Hepatocyte (in vitro differentiated cells): ENCODE measurements around the gene ATP8A1. TPM values are rescaled to one million over a fixed set of nuclear protein-coding genes. Genes with fewer than 3 reads are reported as not detected.

Source experiments
- DNase-seq: peaks from one replicate; pipeline ENCODE4 v3.0.0-alpha.2; 2016; ENCODE audit warnings: low spot score
- H2AFZ ChIP-seq: fragments of 200-600 bp; sonication (generic); 2 replicates; pipeline ENCODE4 v1.6.0; 2016; ENCODE audit warnings: antibody characterized with exemption, mild to moderate bottlenecking
- H3K27ac ChIP-seq: fragments of 200-600 bp; sonication (generic); 2 replicates; pipeline ENCODE4 v1.5.1; 2016; ENCODE audit warnings: mild to moderate bottlenecking
- H3K27me3 ChIP-seq: fragments of 200-600 bp; sonication (generic); 2 replicates; pipeline ENCODE4 v1.6.1; 2016
- H3K36me3 ChIP-seq: fragments of 200-600 bp; sonication (generic); replicated peaks from 2 replicates; pipeline ENCODE4 v1.5.1; 2016; ENCODE audit warnings: low read depth; ENCODE audit not compliant: insufficient read depth
- H3K4me1 ChIP-seq: fragments of 200-600 bp; sonication (generic); 2 replicates; pipeline ENCODE4 v1.5.1; 2016; ENCODE audit warnings: mild to moderate bottlenecking, moderate library complexity; ENCODE audit not compliant: insufficient read depth
- H3K4me2 ChIP-seq: fragments of 200-600 bp; sonication (generic); 2 replicates; pipeline ENCODE4 v1.6.0; 2016
- H3K4me3 ChIP-seq: fragments of 200-600 bp; sonication (generic); 2 replicates; pipeline ENCODE4 v1.5.1; 2016; ENCODE audit warnings: mild to moderate bottlenecking
- H3K79me2 ChIP-seq: fragments of 200-600 bp; sonication (generic); 2 replicates; pipeline ENCODE4 v1.6.0; 2017; ENCODE audit warnings: mild to moderate bottlenecking
- H3K9me2 ChIP-seq: fragments of 200-600 bp; sonication (generic); replicated peaks from 2 replicates; pipeline ENCODE4 v1.6.0; 2017; ENCODE audit warnings: mild to moderate bottlenecking; ENCODE audit not compliant: insufficient read depth
- H3K9me3 ChIP-seq: fragments of 200-600 bp; sonication (generic); 2 replicates; pipeline ENCODE4 v1.5.1; 2016; ENCODE audit warnings: low read depth, mild to moderate bottlenecking
- H4K20me1 ChIP-seq: fragments of 200-600 bp; sonication (generic); 2 replicates; pipeline ENCODE4 v1.6.0; 2016; ENCODE audit warnings: mild to moderate bottlenecking; ENCODE audit not compliant: insufficient read depth, poor library complexity, severe bottlenecking
- CTCF ChIP-seq: fragments of 200-600 bp; sonication (generic); IDR thresholded peaks from 2 replicates; pipeline ENCODE4 v1.5.1; 2016; ENCODE audit warnings: antibody characterized with exemption, mild to moderate bottlenecking; ENCODE audit not compliant: poor library complexity
- EZH2 ChIP-seq: fragments of 200-600 bp; sonication (generic); IDR thresholded peaks from 2 replicates; pipeline ENCODE4 v1.6.1; 2016; ENCODE audit warnings: antibody characterized with exemption, mild to moderate bottlenecking, borderline replicate concordance
- EZH2phosphoT487 ChIP-seq: fragments of 200-600 bp; sonication (generic); IDR thresholded peaks from one replicate; pipeline ENCODE4 v1.6.1; 2018; ENCODE audit warnings: antibody characterized with exemption, mild to moderate bottlenecking, low read depth, moderate library complexity; ENCODE audit not compliant: unreplicated experiment, severe bottlenecking
- WGBS: methylation state at CpG from one replicate; pipeline ENCODE4 v1.1.6; 2016; ENCODE audit warnings: low lambda C conversion rate; ENCODE audit errors: missing lambda C conversion rate; 5-methylcytosine and 5-hydroxymethylcytosine counted together
- polyA plus RNA-seq: library from polyadenylated mRNA; unstranded; fragments of >200 nt; fragmentation: Nextera tagmentation; extraction: Ambion mirVana; gene quantifications from 2 replicates; pipeline ENCODE4 v1.2.1, GENCODE V29; 2016
- total RNA-seq: library from RNA; depleted of rRNA; stranded (reverse); fragments of >200 nt; gene quantifications from 2 replicates; pipeline ENCODE4 v1.2.3, GENCODE V29; 2014

Gene ATP8A1
- total and polyA plus RNA-seq, 2 experiments from 2014 or later = 3.3 to 42.1 TPM

- no peak overlapping the region for H3K4me2 ChIP-seq
- H3K4me1 ChIP-seq = no peaks in the 10 kb centered on the region
- no peaks in the 10 kb centered on the region for H3K9me3 ChIP-seq
- H3K27me3 ChIP-seq = no peaks in the 10 kb centered on the region
- no peak for DNase-seq
- TF ChIP-seq EZH2phosphoT487 = no peak
- TF ChIP-seq CTCF = no peak
- no peak for TF ChIP-seq EZH2
- no peaks in the 10 kb centered on the region for H3K36me3 ChIP-seq
- no peaks in the 10 kb centered on the region for H3K9me2 ChIP-seq
- no peak overlapping the region for H3K4me3 ChIP-seq
- peaks cover 38% of the 10 kb centered on the region for H3K79me2 ChIP-seq
- H2AFZ ChIP-seq = no peak overlapping the region
- no peaks in the 10 kb centered on the region for H4K20me1 ChIP-seq
- 85% methylated on average over 3 of the region's 3 CpGs for whole genome bisulfite sequencing
- no peak overlapping the region for H3K27ac ChIP-seq
Measured at GRCh38 chr4:42632653-42633382, 24.1 kb downstream of the ATP8A1 start.

GRCh38 chr4:42630908-42631307 is 26.0 kb downstream of the ATP8A1 start:
- Histone ChIP-seq H3K27me3 (no peaks in the 10 kb centered on the region), H3K4me1 (peaks cover 1% of the 10 kb centered on the region), H3K9me3 (no peaks in the 10 kb centered on the region), H3K79me2 (peaks cover 27% of the 10 kb centered on the region), H3K4me3 (no peak overlapping the region), H3K36me3 (no peaks in the 10 kb centered on the region), H3K27ac (no peak overlapping the region), H4K20me1 (no peaks in the 10 kb centered on the region), H2AFZ (no peak overlapping the region), H3K9me2 (no peaks in the 10 kb centered on the region), H3K4me2 (no peak overlapping the region)
- WGBS = 100% methylated on average over 1 of the region's 1 CpG
- DNase-seq = no peak
- TF ChIP-seq CTCF = no peak
- no peak for TF ChIP-seq EZH2phosphoT487
- no peak for TF ChIP-seq EZH2

- no peaks in the 10 kb centered on the region for H3K9me3 ChIP-seq
- no peak for DNase-seq
- no peaks in the 10 kb centered on the region for H3K36me3 ChIP-seq
- WGBS = 90% methylated on average over 4 of the region's 4 CpGs
- H4K20me1 ChIP-seq = no peaks in the 10 kb centered on the region
- H2AFZ ChIP-seq = no peak overlapping the region
- H3K9me2 ChIP-seq = no peaks in the 10 kb centered on the region
- H3K27ac ChIP-seq = no peak overlapping the region
- H3K79me2 ChIP-seq = peaks cover 18% of the 10 kb centered on the region
- H3K4me2 ChIP-seq = no peak overlapping the region
- no peaks in the 10 kb centered on the region for H3K27me3 ChIP-seq
- no peak for TF ChIP-seq EZH2phosphoT487
- peaks cover 4% of the 10 kb centered on the region for H3K4me1 ChIP-seq
- H3K4me3 ChIP-seq = no peak overlapping the region
Measured at GRCh38 chr4:42628740-42629139, 28.2 kb downstream of the ATP8A1 start.

- Histone ChIP-seq H3K27me3 (no peaks in the 10 kb centered on the region), H3K79me2 (peaks cover 18% of the 10 kb centered on the region), H3K9me3 (no peaks in the 10 kb centered on the region), H3K9me2 (no peaks in the 10 kb centered on the region), H2AFZ (no peak overlapping the region), H3K4me1 (peaks cover 4% of the 10 kb centered on the region), H3K27ac (no peak overlapping the region), H3K4me3 (no peak overlapping the region), H4K20me1 (no peaks in the 10 kb centered on the region), H3K4me2 (no peak overlapping the region), H3K36me3 (no peaks in the 10 kb centered on the region)
- 82% methylated on average over 9 of the region's 9 CpGs for WGBS
- TF ChIP-seq EZH2 (no peak), EZH2phosphoT487 (no peak), CTCF (no peak)
- no peak for DNase-seq
Measured at GRCh38 chr4:42627885-42628646, 28.8 kb downstream of the ATP8A1 start.
